ENCODE data around the gene PABPN1L. TPM values are rescaled to one million over a fixed set of nuclear protein-coding genes. Genes with fewer than 3 reads are reported as not detected.

The PABPN1L gene
- total RNA-seq, 1 donor from 2014 or later: not detected

DNA sequence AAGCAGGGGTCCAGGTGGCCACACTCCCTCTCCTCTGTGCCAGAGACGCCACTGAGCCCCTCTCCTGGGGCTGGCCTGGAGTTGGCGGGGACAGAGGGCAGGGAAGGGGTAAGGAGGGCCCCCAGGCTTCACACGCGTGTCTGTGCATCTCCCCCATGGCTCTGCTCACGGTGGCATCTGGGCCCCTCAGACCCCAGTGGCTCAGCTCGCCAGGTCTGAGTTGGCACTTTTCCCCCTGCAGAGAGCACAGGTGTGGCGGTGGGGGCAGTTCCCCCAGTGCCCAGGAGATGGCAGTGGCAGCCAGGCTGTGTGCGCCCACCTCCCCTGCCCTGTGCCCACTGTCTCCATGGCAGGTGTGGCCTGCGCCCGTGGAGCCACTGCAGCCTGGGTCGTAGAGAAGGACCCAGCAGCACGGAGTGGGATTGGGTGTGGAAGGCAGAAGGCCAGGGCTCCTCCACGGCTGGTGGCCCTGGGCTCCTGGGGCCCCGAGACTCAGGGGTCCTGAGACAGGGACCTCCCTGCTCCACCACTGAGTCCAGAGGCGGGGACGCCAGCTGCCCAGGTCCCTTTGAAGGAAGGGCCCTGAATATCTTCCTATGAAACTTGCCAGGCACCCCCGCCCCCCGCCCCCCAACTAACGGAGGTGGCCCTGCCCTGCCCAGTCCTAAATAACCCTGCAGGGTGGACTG, 50.4 kb downstream of the PABPN1L start:
- Histone ChIP-seq H3K27ac (no peak overlapping the region), H3K9me3 (no peaks in the 10 kb centered on the region), H3K27me3 (no peaks in the 10 kb centered on the region), H3K4me1 (peaks cover 18% of the 10 kb centered on the region), H3K36me3 (no peaks in the 10 kb centered on the region), H3K4me3 (no peak overlapping the region)
- TF ChIP-seq, protein P1, sequence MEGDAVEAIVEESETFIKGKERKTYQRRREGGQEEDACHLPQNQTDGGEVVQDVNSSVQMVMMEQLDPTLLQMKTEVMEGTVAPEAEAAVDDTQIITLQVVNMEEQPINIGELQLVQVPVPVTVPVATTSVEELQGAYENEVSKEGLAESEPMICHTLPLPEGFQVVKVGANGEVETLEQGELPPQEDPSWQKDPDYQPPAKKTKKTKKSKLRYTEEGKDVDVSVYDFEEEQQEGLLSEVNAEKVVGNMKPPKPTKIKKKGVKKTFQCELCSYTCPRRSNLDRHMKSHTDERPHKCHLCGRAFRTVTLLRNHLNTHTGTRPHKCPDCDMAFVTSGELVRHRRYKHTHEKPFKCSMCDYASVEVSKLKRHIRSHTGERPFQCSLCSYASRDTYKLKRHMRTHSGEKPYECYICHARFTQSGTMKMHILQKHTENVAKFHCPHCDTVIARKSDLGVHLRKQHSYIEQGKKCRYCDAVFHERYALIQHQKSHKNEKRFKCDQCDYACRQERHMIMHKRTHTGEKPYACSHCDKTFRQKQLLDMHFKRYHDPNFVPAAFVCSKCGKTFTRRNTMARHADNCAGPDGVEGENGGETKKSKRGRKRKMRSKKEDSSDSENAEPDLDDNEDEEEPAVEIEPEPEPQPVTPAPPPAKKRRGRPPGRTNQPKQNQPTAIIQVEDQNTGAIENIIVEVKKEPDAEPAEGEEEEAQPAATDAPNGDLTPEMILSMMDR (IDR thresholded peaks at IDR 0.05): peak; percentile 40 to 59 (median 44)
- no peak for TF ChIP-seq POLR2AphosphoS5 (IDR thresholded peaks at IDR 0.05; ENCODE audit: insufficient read depth in 1 of 2, low read depth in 1 of 2)
- DNase-seq (ENCODE audit: extremely low spot score in 2 of 2): no peak
- intact Hi-C loops (cut with DNase I): loop anchor here (5.0 kb wide), 1 partner anchor 36 kb away; no protein-coding TSS in a partner anchor

DNA sequence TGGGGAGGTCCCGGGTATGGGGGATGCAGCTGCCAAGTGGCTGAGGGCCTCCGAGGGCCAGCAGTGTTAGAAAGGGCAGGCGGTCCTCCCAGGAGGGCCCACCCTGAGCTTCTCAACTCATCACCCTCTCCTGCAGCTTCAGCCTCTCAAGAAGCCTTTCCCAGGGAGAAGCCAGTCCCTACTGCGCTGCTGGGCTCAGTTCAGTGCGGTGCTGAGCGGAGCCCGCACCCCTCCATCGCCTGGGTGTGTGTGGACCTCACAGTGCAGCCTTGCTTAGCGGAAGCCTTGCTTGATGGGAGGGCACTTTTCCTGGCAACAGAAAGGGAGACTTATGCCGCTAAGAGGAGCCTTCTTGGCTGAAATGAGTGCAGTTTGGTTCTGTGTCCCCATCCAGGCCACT, 51.2 kb downstream of the PABPN1L start:
- TF ChIP-seq POLR2A (IDR thresholded peaks at IDR 0.05): no peak
- TF ChIP-seq, protein P1 (IDR thresholded peaks at IDR 0.05): no peak
- no peak for TF ChIP-seq POLR2AphosphoS5 (IDR thresholded peaks at IDR 0.05; ENCODE audit: insufficient read depth in 1 of 2, low read depth in 1 of 2)
- H3K4me1 ChIP-seq: peaks cover 26% of the 10 kb centered on the region
- H3K27ac ChIP-seq: no peak overlapping the region
- H3K9me3 ChIP-seq: no peaks in the 10 kb centered on the region
- no peak overlapping the region for H3K4me3 ChIP-seq
- no peak for DNase-seq (ENCODE audit: extremely low spot score in 2 of 2)
- no peaks in the 10 kb centered on the region for H3K36me3 ChIP-seq
- H3K27me3 ChIP-seq: no peaks in the 10 kb centered on the region
- intact Hi-C loops (cut with DNase I): loop anchor here (5.0 kb wide), 1 partner anchor 37 kb away; no protein-coding TSS in a partner anchor

- H3K4me3 ChIP-seq: no peak overlapping the region
- peaks cover 37% of the 10 kb centered on the region for H3K4me1 ChIP-seq
- no peaks in the 10 kb centered on the region for H3K9me3 ChIP-seq
- no peak for DNase-seq (ENCODE audit: extremely low spot score in 2 of 2)
- intact Hi-C loops (cut with DNase I): no loop called here
- no peaks in the 10 kb centered on the region for H3K27me3 ChIP-seq
- H3K36me3 ChIP-seq: peaks cover 0 to 7% of the 10 kb centered on the region in 2 donors
- TF ChIP-seq POLR2A (IDR thresholded peaks at IDR 0.05) (no peak), POLR2AphosphoS5 (IDR thresholded peaks at IDR 0.05; ENCODE audit: insufficient read depth in 1 of 2, low read depth in 1 of 2) (no peak)
- TF ChIP-seq, protein P1 (IDR thresholded peaks at IDR 0.05): no peak
- H3K27ac ChIP-seq: no peak overlapping the region
These were observed 52.3 kb downstream of the PABPN1L start for GRCh38 chr16:88814144-88814502.

Other genes with a start within 250 kb of the PABPN1L start
- gene IL17C, start 228.1 kb downstream of the PABPN1L start, total RNA-seq: not detected
- gene CYBA, start 215.6 kb downstream of the PABPN1L start, total RNA-seq: 188 TPM
- 33.1 TPM for gene MVD, start 203.6 kb downstream of the PABPN1L start, total RNA-seq
- gene SNAI3, start 180.2 kb downstream of the PABPN1L start, total RNA-seq: not detected
- gene RNF166, start 160.3 kb downstream of the PABPN1L start, total RNA-seq: 26.5 TPM
- 7.9 TPM for gene CTU2, start 160.2 kb downstream of the PABPN1L start, total RNA-seq
- gene PIEZO1, start 81.4 kb downstream of the PABPN1L start, total RNA-seq: 184 TPM
- gene CDT1, start 62.9 kb downstream of the PABPN1L start, total RNA-seq: 10.8 TPM
- gene APRT, start 54.7 kb downstream of the PABPN1L start, total RNA-seq: 134 TPM
- gene GALNS, start 9.7 kb downstream of the PABPN1L start, total RNA-seq: 61.4 TPM
- 50.8 TPM for gene TRAPPC2L, start 9.5 kb downstream of the PABPN1L start, total RNA-seq
- 2.7 TPM for gene CBFA2T3, start 110.5 kb upstream of the PABPN1L start, total RNA-seq
- 23.3 TPM for gene ACSF3, start 227.2 kb upstream of the PABPN1L start, total RNA-seq

All from vagina (tissue), 2 donors.